Measurements from ENCODE around the gene FBXL7. TPM values are rescaled to one million over a fixed set of nuclear protein-coding genes. Genes with fewer than 3 reads are reported as not detected.

The FBXL7 gene
- total and polyA plus RNA-seq, 2 of the 8 experiments (the other 6 are each of a cell fraction or from before 2014, with no cell fraction given): 17.7 to 17.8 TPM

DNA sequence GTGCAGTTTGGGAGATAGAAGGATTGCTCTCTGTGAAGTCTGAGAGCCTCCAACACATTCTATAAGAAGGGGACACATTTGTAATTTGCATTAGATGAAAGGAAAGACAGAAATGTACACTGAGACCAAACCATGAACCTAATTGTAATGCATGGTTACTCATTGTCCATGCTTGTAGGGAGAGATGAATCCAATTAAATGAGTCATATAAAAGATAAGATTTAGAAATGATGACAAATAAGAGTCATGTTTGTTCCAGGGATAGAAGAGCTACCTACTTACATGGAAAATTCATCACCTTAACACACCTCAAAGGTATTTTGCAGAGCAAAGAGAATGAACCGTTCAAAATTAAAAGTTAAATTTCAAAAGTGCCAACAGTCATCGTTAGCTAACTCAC, 85.1 kb downstream of the FBXL7 start (continued):
- TF ChIP-seq, protein P1, sequence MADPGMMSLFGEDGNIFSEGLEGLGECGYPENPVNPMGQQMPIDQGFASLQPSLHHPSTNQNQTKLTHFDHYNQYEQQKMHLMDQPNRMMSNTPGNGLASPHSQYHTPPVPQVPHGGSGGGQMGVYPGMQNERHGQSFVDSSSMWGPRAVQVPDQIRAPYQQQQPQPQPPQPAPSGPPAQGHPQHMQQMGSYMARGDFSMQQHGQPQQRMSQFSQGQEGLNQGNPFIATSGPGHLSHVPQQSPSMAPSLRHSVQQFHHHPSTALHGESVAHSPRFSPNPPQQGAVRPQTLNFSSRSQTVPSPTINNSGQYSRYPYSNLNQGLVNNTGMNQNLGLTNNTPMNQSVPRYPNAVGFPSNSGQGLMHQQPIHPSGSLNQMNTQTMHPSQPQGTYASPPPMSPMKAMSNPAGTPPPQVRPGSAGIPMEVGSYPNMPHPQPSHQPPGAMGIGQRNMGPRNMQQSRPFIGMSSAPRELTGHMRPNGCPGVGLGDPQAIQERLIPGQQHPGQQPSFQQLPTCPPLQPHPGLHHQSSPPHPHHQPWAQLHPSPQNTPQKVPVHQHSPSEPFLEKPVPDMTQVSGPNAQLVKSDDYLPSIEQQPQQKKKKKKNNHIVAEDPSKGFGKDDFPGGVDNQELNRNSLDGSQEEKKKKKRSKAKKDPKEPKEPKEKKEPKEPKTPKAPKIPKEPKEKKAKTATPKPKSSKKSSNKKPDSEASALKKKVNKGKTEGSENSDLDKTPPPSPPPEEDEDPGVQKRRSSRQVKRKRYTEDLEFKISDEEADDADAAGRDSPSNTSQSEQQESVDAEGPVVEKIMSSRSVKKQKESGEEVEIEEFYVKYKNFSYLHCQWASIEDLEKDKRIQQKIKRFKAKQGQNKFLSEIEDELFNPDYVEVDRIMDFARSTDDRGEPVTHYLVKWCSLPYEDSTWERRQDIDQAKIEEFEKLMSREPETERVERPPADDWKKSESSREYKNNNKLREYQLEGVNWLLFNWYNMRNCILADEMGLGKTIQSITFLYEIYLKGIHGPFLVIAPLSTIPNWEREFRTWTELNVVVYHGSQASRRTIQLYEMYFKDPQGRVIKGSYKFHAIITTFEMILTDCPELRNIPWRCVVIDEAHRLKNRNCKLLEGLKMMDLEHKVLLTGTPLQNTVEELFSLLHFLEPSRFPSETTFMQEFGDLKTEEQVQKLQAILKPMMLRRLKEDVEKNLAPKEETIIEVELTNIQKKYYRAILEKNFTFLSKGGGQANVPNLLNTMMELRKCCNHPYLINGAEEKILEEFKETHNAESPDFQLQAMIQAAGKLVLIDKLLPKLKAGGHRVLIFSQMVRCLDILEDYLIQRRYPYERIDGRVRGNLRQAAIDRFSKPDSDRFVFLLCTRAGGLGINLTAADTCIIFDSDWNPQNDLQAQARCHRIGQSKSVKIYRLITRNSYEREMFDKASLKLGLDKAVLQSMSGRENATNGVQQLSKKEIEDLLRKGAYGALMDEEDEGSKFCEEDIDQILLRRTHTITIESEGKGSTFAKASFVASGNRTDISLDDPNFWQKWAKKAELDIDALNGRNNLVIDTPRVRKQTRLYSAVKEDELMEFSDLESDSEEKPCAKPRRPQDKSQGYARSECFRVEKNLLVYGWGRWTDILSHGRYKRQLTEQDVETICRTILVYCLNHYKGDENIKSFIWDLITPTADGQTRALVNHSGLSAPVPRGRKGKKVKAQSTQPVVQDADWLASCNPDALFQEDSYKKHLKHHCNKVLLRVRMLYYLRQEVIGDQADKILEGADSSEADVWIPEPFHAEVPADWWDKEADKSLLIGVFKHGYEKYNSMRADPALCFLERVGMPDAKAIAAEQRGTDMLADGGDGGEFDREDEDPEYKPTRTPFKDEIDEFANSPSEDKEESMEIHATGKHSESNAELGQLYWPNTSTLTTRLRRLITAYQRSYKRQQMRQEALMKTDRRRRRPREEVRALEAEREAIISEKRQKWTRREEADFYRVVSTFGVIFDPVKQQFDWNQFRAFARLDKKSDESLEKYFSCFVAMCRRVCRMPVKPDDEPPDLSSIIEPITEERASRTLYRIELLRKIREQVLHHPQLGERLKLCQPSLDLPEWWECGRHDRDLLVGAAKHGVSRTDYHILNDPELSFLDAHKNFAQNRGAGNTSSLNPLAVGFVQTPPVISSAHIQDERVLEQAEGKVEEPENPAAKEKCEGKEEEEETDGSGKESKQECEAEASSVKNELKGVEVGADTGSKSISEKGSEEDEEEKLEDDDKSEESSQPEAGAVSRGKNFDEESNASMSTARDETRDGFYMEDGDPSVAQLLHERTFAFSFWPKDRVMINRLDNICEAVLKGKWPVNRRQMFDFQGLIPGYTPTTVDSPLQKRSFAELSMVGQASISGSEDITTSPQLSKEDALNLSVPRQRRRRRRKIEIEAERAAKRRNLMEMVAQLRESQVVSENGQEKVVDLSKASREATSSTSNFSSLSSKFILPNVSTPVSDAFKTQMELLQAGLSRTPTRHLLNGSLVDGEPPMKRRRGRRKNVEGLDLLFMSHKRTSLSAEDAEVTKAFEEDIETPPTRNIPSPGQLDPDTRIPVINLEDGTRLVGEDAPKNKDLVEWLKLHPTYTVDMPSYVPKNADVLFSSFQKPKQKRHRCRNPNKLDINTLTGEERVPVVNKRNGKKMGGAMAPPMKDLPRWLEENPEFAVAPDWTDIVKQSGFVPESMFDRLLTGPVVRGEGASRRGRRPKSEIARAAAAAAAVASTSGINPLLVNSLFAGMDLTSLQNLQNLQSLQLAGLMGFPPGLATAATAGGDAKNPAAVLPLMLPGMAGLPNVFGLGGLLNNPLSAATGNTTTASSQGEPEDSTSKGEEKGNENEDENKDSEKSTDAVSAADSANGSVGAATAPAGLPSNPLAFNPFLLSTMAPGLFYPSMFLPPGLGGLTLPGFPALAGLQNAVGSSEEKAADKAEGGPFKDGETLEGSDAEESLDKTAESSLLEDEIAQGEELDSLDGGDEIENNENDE (IDR thresholded peaks at IDR 0.05; ENCODE audit: insufficient replicate concordance, low read length): no peak
- TF ChIP-seq, protein P2, sequence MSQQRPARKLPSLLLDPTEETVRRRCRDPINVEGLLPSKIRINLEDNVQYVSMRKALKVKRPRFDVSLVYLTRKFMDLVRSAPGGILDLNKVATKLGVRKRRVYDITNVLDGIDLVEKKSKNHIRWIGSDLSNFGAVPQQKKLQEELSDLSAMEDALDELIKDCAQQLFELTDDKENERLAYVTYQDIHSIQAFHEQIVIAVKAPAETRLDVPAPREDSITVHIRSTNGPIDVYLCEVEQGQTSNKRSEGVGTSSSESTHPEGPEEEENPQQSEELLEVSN (IDR thresholded peaks at IDR 0.05): no peak
- TF ChIP-seq SIX5 (IDR thresholded peaks at IDR 0.05; ENCODE audit: low read depth, low read length) (no peak), YY1 (IDR thresholded peaks at IDR 0.05; ENCODE audit: low read depth, low read length) (no peak), CEBPB (IDR thresholded peaks at IDR 0.05; ENCODE audit: low read depth, low read length) (no peak), BRCA1 (IDR thresholded peaks at IDR 0.05; ENCODE audit: low read depth, low read length) (no peak)
- TF ChIP-seq, protein P3, sequence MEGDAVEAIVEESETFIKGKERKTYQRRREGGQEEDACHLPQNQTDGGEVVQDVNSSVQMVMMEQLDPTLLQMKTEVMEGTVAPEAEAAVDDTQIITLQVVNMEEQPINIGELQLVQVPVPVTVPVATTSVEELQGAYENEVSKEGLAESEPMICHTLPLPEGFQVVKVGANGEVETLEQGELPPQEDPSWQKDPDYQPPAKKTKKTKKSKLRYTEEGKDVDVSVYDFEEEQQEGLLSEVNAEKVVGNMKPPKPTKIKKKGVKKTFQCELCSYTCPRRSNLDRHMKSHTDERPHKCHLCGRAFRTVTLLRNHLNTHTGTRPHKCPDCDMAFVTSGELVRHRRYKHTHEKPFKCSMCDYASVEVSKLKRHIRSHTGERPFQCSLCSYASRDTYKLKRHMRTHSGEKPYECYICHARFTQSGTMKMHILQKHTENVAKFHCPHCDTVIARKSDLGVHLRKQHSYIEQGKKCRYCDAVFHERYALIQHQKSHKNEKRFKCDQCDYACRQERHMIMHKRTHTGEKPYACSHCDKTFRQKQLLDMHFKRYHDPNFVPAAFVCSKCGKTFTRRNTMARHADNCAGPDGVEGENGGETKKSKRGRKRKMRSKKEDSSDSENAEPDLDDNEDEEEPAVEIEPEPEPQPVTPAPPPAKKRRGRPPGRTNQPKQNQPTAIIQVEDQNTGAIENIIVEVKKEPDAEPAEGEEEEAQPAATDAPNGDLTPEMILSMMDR (IDR thresholded peaks at IDR 0.05; ENCODE audit: control extremely low read depth in 1 of 3, insufficient read depth in 1 of 3, low read depth in 1 of 3, low read length in 3 of 3): no peak

All from H1 (cell line).